Muscle of leg (tissue), 11 donors: ENCODE results near the gene CACNA1C. TPM values are rescaled to one million over a fixed set of nuclear protein-coding genes. Genes with fewer than 3 reads are reported as not detected.

Experiments
- DNase-seq: peaks from one replicate; pipeline ENCODE4 v3.0.0; 2013
- H3K27ac ChIP-seq: one replicate; pipeline ENCODE4 v1.5.1; 2013; ENCODE audit warnings: mild to moderate bottlenecking, low read length, control low read depth
- H3K27me3 ChIP-seq: one replicate; pipeline ENCODE4 v1.6.1; 2013; ENCODE audit warnings: low read length; ENCODE audit not compliant: control insufficient read depth, insufficient read depth
- H3K36me3 ChIP-seq: one replicate; pipeline ENCODE4 v1.6.1; 2013; ENCODE audit warnings: low read length; ENCODE audit not compliant: control insufficient read depth, insufficient read depth
- H3K4me1 ChIP-seq: one replicate; pipeline ENCODE4 v1.6.1; 2013; ENCODE audit warnings: low read length; ENCODE audit not compliant: control insufficient read depth, insufficient read depth
- H3K4me3 ChIP-seq: one replicate; pipeline ENCODE4 v1.5.1; 2013; ENCODE audit warnings: low read length, control low read depth
- H3K9me3 ChIP-seq: replicated peaks from 2 replicates; pipeline ENCODE4 v1.6.1; 2013; ENCODE audit warnings: low read depth, low read length; ENCODE audit not compliant: control insufficient read depth
- WGBS: methylation state at CpG from one replicate; pipeline ENCODE4 v1.1.5; 2013; ENCODE audit warnings: missing lambda C conversion rate; ENCODE audit not compliant: insufficient coverage; 5-methylcytosine and 5-hydroxymethylcytosine counted together
- polyA plus RNA-seq, 8 donors: library from polyadenylated mRNA; unstranded; fragments of 120-200 nt; gene quantifications; one replicate each; pipeline versions ENCODE4 v1.2.1 to v1.2.3, GENCODE V29; 2013; ENCODE audit warnings: inconsistent platforms in 1 of 8, low replicate concordance in 1 of 8; ENCODE audit not compliant: insufficient read length in 8 of 8, insufficient read depth in 1 of 8
- total RNA-seq: library from RNA; stranded (reverse); fragments of 120-200 nt; gene quantifications from one replicate; pipeline ENCODE4 v1.2.4, GENCODE V29; 2013

The CACNA1C gene
- total and polyA plus RNA-seq, 9 donors = 1.9 to 4.3 (median 3.6) TPM

- H3K4me1 ChIP-seq = no peaks in the 10 kb centered on the region
- 88% methylated on average over 1 of the region's 1 CpG for WGBS
- no peak for DNase-seq
- H3K36me3 ChIP-seq = no peaks in the 10 kb centered on the region
- no peak overlapping the region for H3K27ac ChIP-seq
- no peaks in the 10 kb centered on the region for H3K27me3 ChIP-seq
- no peaks in the 10 kb centered on the region for H3K9me3 ChIP-seq
- H3K4me3 ChIP-seq = no peak overlapping the region
These were observed 393.2 kb downstream of the CACNA1C start for GRCh38 chr12:2445968-2446367.

DNA sequence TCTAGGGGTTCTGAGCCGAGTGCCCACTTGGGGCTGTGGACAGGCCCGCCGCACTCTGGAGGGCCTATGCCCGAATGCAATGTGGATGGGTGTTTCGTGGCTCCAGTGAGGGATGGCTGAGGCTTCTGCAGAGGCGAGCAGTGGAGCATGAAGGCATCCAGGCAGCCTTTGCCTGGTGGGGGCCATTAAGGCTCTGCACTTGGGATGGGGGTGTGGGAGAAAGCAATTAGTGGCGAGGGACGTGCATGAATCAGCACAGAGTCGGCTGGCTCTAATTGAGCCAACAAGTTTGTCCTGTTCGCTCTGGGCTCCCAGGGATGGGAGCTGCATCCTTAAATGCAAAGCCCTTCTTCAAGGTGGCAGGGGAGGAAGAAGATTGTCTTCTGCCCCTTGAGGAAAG, 395.1 kb downstream of the CACNA1C start:
- Histone ChIP-seq H3K27me3 (no peaks in the 10 kb centered on the region), H3K4me3 (no peak overlapping the region), H3K4me1 (no peaks in the 10 kb centered on the region), H3K36me3 (no peaks in the 10 kb centered on the region), H3K27ac (no peak overlapping the region), H3K9me3 (no peaks in the 10 kb centered on the region)
- 86% methylated on average over 8 of the region's 10 CpGs for WGBS
- no peak for DNase-seq

DNA sequence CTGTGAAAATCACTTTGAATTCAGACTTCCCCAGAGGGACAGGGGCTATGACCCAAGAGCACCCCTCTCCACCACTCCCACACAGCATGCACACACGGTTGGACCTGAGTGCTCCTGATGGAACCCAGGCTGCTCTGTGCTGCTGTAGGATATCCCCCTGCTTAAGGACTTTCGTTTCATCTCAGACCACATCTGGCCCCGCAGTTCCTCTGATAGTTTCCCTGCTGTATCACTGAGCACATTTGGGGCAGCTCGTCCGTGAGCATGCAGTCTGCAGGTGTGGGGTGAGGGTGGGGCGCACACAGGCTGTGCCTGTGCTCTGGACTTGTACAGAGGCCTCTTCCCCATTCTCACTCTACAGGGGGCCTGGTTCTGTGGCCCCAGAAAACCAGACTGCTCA, 396.8 kb downstream of the CACNA1C start:
- Histone ChIP-seq H3K36me3 (no peaks in the 10 kb centered on the region), H3K4me1 (no peaks in the 10 kb centered on the region), H3K27me3 (no peaks in the 10 kb centered on the region), H3K9me3 (no peaks in the 10 kb centered on the region), H3K27ac (no peak overlapping the region), H3K4me3 (no peak overlapping the region)
- WGBS = no CpG with 5 or more reads among the region's 6 CpGs
- DNase-seq = no peak

DNA sequence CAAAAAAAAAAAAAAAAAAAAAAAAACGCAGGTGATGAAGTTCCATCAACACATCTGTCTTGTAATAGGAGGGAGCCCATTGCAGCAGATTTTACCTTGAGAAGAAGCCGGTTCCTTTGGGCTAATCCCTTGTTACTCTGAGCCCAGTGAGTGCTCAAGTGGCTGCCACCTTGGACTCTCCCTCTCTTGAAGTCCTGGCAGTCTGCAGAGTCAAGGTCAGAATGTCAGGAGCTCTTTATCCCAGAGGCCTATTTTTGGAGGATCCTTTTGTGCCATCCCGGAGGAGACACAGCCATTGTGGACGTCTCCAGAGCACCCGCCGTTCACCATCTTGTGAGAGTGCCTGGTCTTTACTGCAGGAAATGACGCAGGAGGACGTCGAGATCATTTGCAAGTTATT, 397.8 kb downstream of the CACNA1C start:
- DNase-seq = no peak
- Histone ChIP-seq H3K27me3 (no peaks in the 10 kb centered on the region), H3K9me3 (no peaks in the 10 kb centered on the region), H3K36me3 (no peaks in the 10 kb centered on the region), H3K27ac (no peak overlapping the region), H3K4me3 (no peak overlapping the region), H3K4me1 (no peaks in the 10 kb centered on the region)
- 81% methylated on average over 5 of the region's 9 CpGs for WGBS

GRCh38 chr12:2451025-2451424, 398.2 kb downstream of the CACNA1C start:
- H3K4me3 ChIP-seq = no peak overlapping the region

DNA sequence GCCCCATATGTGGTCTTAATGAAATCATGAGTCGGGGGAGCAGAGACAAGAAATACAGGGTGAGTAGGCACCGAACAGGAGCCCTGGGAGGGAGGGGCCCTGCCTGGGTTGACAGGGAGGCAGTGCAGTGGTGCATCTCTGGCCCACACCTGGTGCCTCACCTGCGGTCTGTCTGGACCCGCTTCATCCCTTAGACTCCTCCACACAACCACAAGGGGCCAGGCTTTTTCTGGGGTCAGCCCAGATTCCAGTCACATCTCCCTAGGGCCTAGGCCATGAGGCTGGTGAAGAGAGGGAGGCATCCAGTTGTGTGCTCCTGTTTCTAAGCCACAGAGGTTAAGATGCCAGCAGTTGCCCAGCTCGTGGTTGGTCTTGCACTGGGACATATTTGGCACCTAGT, 398.7 kb downstream of the CACNA1C start:
- no peaks in the 10 kb centered on the region for H3K4me1 ChIP-seq
- WGBS = 40% methylated on average over 1 of the region's 5 CpGs
- no peak overlapping the region for H3K27ac ChIP-seq
- no peak for DNase-seq
- H3K36me3 ChIP-seq = no peaks in the 10 kb centered on the region
- no peaks in the 10 kb centered on the region for H3K9me3 ChIP-seq
- H3K4me3 ChIP-seq = no peak overlapping the region
- peaks cover 1% of the 10 kb centered on the region for H3K27me3 ChIP-seq

More at GRCh38 chr12:2451025-2451424, 398.2 kb downstream of the CACNA1C start:
- no peaks in the 10 kb centered on the region for H3K4me1 ChIP-seq
- no peaks in the 10 kb centered on the region for H3K9me3 ChIP-seq
- 67% methylated on average over 4 of the region's 4 CpGs for WGBS
- H3K27me3 ChIP-seq = no peaks in the 10 kb centered on the region
- DNase-seq = no peak
- H3K27ac ChIP-seq = no peak overlapping the region
- H3K36me3 ChIP-seq = no peaks in the 10 kb centered on the region

- Histone ChIP-seq H3K27ac (no peak overlapping the region), H3K36me3 (no peaks in the 10 kb centered on the region), H3K4me3 (no peak overlapping the region), H3K9me3 (no peaks in the 10 kb centered on the region), H3K27me3 (peaks cover 2% of the 10 kb centered on the region), H3K4me1 (peaks cover 3% of the 10 kb centered on the region)
- 76% methylated on average over 15 of the region's 15 CpGs for WGBS
- DNase-seq = no peak
These were observed 400.4 kb downstream of the CACNA1C start for GRCh38 chr12:2453076-2453760.

DNA sequence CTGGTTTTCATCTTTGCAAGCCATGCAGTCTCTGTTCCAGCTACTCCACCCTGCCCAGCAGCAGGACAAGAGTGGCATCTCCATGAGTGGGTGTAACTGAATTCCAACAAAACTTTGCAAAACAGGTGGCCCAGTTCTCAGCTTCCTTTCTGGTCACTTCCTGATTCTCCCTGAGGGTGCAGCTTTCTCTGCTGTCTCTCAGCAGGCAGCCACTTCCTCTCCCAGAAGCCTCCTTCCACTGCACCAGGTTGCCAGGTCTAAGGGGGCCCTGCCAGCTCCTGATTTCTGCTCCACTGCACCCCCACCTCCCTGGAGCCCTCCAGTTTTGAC, 400.9 kb downstream of the CACNA1C start:
- H3K27ac ChIP-seq = no peak overlapping the region
- no peak overlapping the region for H3K4me3 ChIP-seq
- no peaks in the 10 kb centered on the region for H3K9me3 ChIP-seq
- DNase-seq = no peak
- peaks cover 2% of the 10 kb centered on the region for H3K27me3 ChIP-seq
- peaks cover 3% of the 10 kb centered on the region for H3K4me1 ChIP-seq
- no peaks in the 10 kb centered on the region for H3K36me3 ChIP-seq

- H3K4me1 ChIP-seq = peaks cover 3% of the 10 kb centered on the region
- H3K27ac ChIP-seq = no peak overlapping the region
- H3K9me3 ChIP-seq = no peaks in the 10 kb centered on the region
- no peak overlapping the region for H3K4me3 ChIP-seq
- H3K27me3 ChIP-seq = peaks cover 2% of the 10 kb centered on the region
- WGBS = 79% methylated on average over 20 of the region's 20 CpGs
- no peaks in the 10 kb centered on the region for H3K36me3 ChIP-seq
- DNase-seq = no peak
These were observed 401.9 kb downstream of the CACNA1C start for GRCh38 chr12:2454601-2455177.

DNA sequence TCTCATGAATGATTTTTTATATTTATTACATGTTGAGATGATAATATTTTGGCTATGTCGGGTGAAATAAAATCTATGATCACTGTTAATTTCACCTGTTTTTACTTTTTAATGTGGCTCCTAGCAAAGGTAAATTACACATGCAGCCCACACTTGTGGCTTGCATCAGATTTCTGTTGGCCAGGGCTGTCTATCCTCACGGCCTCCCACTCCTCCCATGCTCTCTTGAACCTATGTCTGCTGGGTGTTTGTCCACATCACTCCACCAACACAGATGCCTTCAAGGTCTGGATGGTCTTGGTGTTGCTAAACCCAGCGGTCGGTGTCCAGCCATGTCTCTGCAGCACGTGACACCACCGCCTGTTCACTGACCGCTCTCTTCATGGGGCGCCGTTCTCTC, 402.6 kb downstream of the CACNA1C start:
- H3K4me1 ChIP-seq = peaks cover 3% of the 10 kb centered on the region
- 95% methylated on average over 8 of the region's 9 CpGs for WGBS
- H3K9me3 ChIP-seq = no peaks in the 10 kb centered on the region
- no peak overlapping the region for H3K4me3 ChIP-seq
- no peak overlapping the region for H3K27ac ChIP-seq
- peaks cover 2% of the 10 kb centered on the region for H3K27me3 ChIP-seq
- no peaks in the 10 kb centered on the region for H3K36me3 ChIP-seq
- no peak for DNase-seq
